Measurements from ENCODE around the gene HSPB1. TPM values are rescaled to one million over a fixed set of nuclear protein-coding genes. Genes with fewer than 3 reads are reported as not detected.

HSPB1 gene
- total and polyA plus RNA-seq, 2 of the 13 experiments (the other 11 are each of a cell fraction or from before 2014, with no cell fraction given) = 21.0 to 38.6 TPM

DNA sequence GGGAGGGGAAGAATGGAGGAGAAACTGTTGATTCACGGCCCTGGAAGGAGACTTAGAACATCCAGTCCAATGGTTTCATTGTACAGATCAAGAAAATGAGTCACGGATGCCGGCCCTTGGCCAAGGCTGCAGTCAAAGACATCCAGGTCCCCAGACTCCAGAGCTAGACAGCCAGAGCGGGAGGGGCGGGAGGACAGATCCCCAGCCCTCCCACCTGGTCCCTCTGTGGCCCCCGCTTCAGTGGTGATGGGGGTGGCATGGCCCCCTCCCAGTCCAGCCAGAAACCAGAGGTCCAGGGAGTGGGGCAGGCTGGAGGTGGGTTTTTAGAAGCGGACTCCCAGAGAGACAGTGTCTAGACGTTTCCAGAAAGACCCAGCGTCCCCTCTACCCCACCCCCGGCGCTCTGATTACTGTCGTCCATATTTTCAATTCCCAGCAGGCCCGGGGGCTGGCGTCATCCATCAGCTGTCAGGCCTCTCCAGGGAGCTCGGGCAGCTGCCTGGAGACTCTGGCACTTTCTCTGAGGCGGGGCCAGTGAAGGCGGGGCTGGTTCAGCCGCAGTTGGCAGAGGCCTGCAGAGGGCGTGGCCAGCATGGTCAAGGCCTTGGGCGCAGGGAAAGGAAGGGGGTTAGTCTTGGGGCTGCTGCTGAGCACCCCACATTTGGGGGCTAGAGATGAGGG is 8.0 kb upstream of the HSPB1 start (continued):
- TF ChIP-seq, protein P1, sequence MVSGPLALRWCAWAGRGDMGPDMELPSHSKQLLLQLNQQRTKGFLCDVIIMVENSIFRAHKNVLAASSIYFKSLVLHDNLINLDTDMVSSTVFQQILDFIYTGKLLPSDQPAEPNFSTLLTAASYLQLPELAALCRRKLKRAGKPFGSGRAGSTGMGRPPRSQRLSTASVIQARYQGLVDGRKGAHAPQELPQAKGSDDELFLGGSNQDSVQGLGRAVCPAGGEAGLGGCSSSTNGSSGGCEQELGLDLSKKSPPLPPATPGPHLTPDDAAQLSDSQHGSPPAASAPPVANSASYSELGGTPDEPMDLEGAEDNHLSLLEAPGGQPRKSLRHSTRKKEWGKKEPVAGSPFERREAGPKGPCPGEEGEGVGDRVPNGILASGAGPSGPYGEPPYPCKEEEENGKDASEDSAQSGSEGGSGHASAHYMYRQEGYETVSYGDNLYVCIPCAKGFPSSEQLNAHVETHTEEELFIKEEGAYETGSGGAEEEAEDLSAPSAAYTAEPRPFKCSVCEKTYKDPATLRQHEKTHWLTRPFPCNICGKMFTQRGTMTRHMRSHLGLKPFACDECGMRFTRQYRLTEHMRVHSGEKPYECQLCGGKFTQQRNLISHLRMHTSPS (CRISPR knock-in tag; IDR thresholded peaks at IDR 0.05; ENCODE audit: low read depth) = 0 out of 2 replicates have a peak, but pooled peaks have one; percentile 29
- TF ChIP-seq NR2F6 (IDR thresholded peaks at IDR 0.05) (no peak), NR2F6 (CRISPR knock-in tag; IDR thresholded peaks at IDR 0.05) (0 out of 2 replicates have a peak, but pooled peaks have one; percentile 9), NFKB2 (CRISPR knock-in tag; IDR thresholded peaks at IDR 0.05; ENCODE audit: borderline replicate concordance) (peak; percentile 30; the same call in 1 of the 2 replicates), FOXC1 (CRISPR knock-in tag; IDR thresholded peaks at IDR 0.05; ENCODE audit: borderline replicate concordance) (peak; percentile 67; the same call in 1 of the 2 replicates), ZNF737 (CRISPR knock-in tag; IDR thresholded peaks at IDR 0.05; ENCODE audit: borderline replicate concordance) (no peak), FOSL2 (CRISPR knock-in tag; IDR thresholded peaks at IDR 0.05) (0 out of 2 replicates have a peak, but pooled peaks have one; percentile 24), ZNF337 (CRISPR knock-in tag; IDR thresholded peaks at IDR 0.05; ENCODE audit: borderline replicate concordance, low read depth) (no peak), ZNF44 (CRISPR knock-in tag; IDR thresholded peaks at IDR 0.05) (no peak), HOXA3 (CRISPR knock-in tag; IDR thresholded peaks at IDR 0.05) (peak; percentile 58; the same call in 1 of the 2 replicates), PTBP1 (IDR thresholded peaks at IDR 0.05; ENCODE audit: low read depth, low read length, poor library complexity, severe bottlenecking) (no peak), TAF15 (IDR thresholded peaks at IDR 0.05; ENCODE audit: low read depth, low read length, poor library complexity, severe bottlenecking) (no peak), MEIS2 (CRISPR knock-in tag; IDR thresholded peaks at IDR 0.05) (peak; percentile 79; the same call in 1 of the 2 replicates), FOXK1 (CRISPR knock-in tag; IDR thresholded peaks at IDR 0.05; ENCODE audit: borderline replicate concordance, low read depth) (no peak), ZNF329 (CRISPR knock-in tag; IDR thresholded peaks at IDR 0.05; ENCODE audit: low read depth) (no peak), EP300 (IDR thresholded peaks at IDR 0.05; ENCODE audit: low read depth in 2 of 2, low read length in 2 of 2) (peak in 1 of 2 experiments; percentile 23; a peak in 1 of 4 replicates), EP300 (CRISPR knock-in tag; IDR thresholded peaks at IDR 0.05; ENCODE audit: borderline replicate concordance) (no peak), ZNF724P (CRISPR knock-in tag; IDR thresholded peaks at IDR 0.05; ENCODE audit: borderline replicate concordance) (0 out of 2 replicates have a peak, but pooled peaks have one; percentile 40), SYNCRIP (IDR thresholded peaks at IDR 0.05; ENCODE audit: insufficient read depth, low read depth, low read length) (no peak)
- TF ChIP-seq, protein P2, sequence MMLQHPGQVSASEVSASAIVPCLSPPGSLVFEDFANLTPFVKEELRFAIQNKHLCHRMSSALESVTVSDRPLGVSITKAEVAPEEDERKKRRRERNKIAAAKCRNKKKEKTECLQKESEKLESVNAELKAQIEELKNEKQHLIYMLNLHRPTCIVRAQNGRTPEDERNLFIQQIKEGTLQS (CRISPR knock-in tag; IDR thresholded peaks at IDR 0.05) = no peak; the same call in 1 of the 2 replicates
- TF ChIP-seq, protein P3, sequence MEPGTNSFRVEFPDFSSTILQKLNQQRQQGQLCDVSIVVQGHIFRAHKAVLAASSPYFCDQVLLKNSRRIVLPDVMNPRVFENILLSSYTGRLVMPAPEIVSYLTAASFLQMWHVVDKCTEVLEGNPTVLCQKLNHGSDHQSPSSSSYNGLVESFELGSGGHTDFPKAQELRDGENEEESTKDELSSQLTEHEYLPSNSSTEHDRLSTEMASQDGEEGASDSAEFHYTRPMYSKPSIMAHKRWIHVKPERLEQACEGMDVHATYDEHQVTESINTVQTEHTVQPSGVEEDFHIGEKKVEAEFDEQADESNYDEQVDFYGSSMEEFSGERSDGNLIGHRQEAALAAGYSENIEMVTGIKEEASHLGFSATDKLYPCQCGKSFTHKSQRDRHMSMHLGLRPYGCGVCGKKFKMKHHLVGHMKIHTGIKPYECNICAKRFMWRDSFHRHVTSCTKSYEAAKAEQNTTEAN (CRISPR knock-in tag; conservative IDR thresholded peaks at IDR 0.05) = no peak
- TF ChIP-seq, protein P4, sequence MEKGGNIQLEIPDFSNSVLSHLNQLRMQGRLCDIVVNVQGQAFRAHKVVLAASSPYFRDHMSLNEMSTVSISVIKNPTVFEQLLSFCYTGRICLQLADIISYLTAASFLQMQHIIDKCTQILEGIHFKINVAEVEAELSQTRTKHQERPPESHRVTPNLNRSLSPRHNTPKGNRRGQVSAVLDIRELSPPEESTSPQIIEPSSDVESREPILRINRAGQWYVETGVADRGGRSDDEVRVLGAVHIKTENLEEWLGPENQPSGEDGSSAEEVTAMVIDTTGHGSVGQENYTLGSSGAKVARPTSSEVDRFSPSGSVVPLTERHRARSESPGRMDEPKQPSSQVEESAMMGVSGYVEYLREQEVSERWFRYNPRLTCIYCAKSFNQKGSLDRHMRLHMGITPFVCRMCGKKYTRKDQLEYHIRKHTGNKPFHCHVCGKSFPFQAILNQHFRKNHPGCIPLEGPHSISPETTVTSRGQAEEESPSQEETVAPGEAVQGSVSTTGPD (CRISPR knock-in tag; IDR thresholded peaks at IDR 0.05) = no peak
- TF ChIP-seq, protein P5, sequence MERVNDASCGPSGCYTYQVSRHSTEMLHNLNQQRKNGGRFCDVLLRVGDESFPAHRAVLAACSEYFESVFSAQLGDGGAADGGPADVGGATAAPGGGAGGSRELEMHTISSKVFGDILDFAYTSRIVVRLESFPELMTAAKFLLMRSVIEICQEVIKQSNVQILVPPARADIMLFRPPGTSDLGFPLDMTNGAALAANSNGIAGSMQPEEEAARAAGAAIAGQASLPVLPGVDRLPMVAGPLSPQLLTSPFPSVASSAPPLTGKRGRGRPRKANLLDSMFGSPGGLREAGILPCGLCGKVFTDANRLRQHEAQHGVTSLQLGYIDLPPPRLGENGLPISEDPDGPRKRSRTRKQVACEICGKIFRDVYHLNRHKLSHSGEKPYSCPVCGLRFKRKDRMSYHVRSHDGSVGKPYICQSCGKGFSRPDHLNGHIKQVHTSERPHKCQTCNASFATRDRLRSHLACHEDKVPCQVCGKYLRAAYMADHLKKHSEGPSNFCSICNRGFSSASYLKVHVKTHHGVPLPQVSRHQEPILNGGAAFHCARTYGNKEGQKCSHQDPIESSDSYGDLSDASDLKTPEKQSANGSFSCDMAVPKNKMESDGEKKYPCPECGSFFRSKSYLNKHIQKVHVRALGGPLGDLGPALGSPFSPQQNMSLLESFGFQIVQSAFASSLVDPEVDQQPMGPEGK (CRISPR knock-in tag; IDR thresholded peaks at IDR 0.05) = peak; percentile 40

Measured in HepG2 (cell line).